PFSK-1 (cell line): ENCODE measurements around the gene PNKD.

Source experiments
- FOXP2 ChIP-seq: optimal IDR thresholded peaks from 2 replicates; pipeline ENCODE3; 2011; ENCODE audit warnings: borderline replicate concordance, control low read depth, inconsistent platforms; ENCODE audit not compliant: insufficient read depth; ENCODE audit errors: extremely low read length, extremely low read depth
- POLR2AphosphoS5 ChIP-seq: IDR thresholded peaks from 2 replicates; pipeline ENCODE4 v1.6.1; 2012; ENCODE audit warnings: low read depth, mild to moderate bottlenecking, control low read depth, low read length, moderate library complexity
- SIN3A ChIP-seq: IDR thresholded peaks from 2 replicates; pipeline ENCODE4 v1.6.1; 2012; ENCODE audit warnings: mild to moderate bottlenecking, low read length, moderate library complexity, borderline replicate concordance; ENCODE audit not compliant: insufficient read depth
- TAF1 ChIP-seq: IDR thresholded peaks from 2 replicates; pipeline ENCODE4 v1.6.1; 2012; ENCODE audit warnings: low read length, control low read depth, borderline replicate concordance; ENCODE audit not compliant: insufficient read depth
- TF ChIP-seq, protein P1 (sequence below), 2 experiments: IDR thresholded peaks; 2 replicates each; pipeline versions ENCODE4 v1.6.1 to v1.8.0; 2011 to 2012; ENCODE audit warnings: low read depth in 2 of 2, low read length in 2 of 2, control low read depth in 1 of 2, inconsistent platforms in 1 of 2, mild to moderate bottlenecking in 1 of 2, moderate library complexity in 1 of 2; ENCODE audit not compliant: insufficient read depth in 1 of 2

The PNKD gene

GRCh38 chr2:218306184-218306920, 36.0 kb downstream of the PNKD start:
- TF ChIP-seq TAF1 (no peak), SIN3A (no peak)

- no peak for TF ChIP-seq TAF1
- no peak for TF ChIP-seq FOXP2
- TF ChIP-seq POLR2AphosphoS5, result no peak
- TF ChIP-seq SIN3A, result no peak
- TF ChIP-seq, protein P1, sequence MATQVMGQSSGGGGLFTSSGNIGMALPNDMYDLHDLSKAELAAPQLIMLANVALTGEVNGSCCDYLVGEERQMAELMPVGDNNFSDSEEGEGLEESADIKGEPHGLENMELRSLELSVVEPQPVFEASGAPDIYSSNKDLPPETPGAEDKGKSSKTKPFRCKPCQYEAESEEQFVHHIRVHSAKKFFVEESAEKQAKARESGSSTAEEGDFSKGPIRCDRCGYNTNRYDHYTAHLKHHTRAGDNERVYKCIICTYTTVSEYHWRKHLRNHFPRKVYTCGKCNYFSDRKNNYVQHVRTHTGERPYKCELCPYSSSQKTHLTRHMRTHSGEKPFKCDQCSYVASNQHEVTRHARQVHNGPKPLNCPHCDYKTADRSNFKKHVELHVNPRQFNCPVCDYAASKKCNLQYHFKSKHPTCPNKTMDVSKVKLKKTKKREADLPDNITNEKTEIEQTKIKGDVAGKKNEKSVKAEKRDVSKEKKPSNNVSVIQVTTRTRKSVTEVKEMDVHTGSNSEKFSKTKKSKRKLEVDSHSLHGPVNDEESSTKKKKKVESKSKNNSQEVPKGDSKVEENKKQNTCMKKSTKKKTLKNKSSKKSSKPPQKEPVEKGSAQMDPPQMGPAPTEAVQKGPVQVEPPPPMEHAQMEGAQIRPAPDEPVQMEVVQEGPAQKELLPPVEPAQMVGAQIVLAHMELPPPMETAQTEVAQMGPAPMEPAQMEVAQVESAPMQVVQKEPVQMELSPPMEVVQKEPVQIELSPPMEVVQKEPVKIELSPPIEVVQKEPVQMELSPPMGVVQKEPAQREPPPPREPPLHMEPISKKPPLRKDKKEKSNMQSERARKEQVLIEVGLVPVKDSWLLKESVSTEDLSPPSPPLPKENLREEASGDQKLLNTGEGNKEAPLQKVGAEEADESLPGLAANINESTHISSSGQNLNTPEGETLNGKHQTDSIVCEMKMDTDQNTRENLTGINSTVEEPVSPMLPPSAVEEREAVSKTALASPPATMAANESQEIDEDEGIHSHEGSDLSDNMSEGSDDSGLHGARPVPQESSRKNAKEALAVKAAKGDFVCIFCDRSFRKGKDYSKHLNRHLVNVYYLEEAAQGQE (IDR thresholded peaks at IDR 0.05; ENCODE audit: insufficient read depth in 1 of 2, low read depth in 2 of 2, low read length in 2 of 2), result no peak
These were observed 37.2 kb downstream of the PNKD start for GRCh38 chr2:218307415-218308090.

GRCh38 chr2:218310853-218311540, 40.7 kb downstream of the PNKD start:
- TF ChIP-seq SIN3A, result no peak
- TF ChIP-seq, protein P1 (IDR thresholded peaks at IDR 0.05; ENCODE audit: insufficient read depth in 1 of 2, low read depth in 2 of 2, low read length in 2 of 2), result no peak
- no peak for TF ChIP-seq FOXP2
- no peak for TF ChIP-seq TAF1
- TF ChIP-seq POLR2AphosphoS5, result no peak

DNA sequence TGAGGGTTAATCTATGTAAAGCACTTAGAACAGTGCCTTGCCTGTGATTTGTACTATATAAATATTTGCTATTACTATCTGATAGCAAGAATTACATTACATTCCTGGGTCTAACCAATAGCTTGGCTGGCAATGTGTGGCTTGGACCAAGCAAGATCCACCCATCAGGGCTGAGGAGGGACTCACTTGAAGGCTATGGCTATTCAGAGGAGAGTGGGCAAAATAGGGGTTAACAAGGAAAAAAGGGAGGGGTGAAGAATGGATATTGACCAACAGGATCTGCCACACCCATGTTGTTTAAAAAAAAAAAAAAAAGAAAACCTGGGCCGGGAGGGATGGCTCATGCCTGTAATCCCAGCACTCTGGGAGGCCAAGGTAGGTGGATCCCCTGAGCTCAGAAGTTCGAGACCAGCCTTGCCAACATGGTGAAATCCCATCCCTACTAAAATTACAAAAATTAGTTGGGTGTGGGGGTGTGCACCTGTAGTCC, 42.0 kb downstream of the PNKD start:
- no peak for TF ChIP-seq FOXP2
- TF ChIP-seq SIN3A, result no peak
- TF ChIP-seq TAF1, result no peak
- no peak for TF ChIP-seq POLR2AphosphoS5

GRCh38 chr2:218313356-218313755, 43.0 kb downstream of the PNKD start:
- TF ChIP-seq FOXP2, result no peak

DNA sequence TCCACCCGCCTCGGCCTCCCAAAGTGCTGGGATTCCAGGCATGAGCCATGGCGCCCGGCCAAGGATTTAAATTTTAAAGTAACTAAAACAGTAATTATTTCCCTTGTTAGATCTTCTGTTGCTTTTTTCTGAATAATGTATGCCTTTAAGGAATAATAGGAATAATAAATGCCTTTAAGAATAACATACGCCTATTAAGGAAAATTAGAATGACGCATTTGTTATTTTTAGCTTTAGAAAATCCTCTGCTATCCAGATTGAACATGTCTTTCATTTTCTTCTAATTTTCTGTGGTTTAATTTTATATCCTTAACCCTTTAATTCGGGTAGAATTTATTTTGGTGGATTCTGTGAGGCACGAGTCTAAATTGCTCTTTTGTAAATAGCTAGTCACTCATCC, 45.1 kb downstream of the PNKD start:
- no peak for TF ChIP-seq SIN3A
- TF ChIP-seq TAF1, result no peak
- no peak for TF ChIP-seq FOXP2

- TF ChIP-seq FOXP2 (no peak), SIN3A (no peak), TAF1 (no peak), POLR2AphosphoS5 (no peak)
- TF ChIP-seq, protein P1 (IDR thresholded peaks at IDR 0.05; ENCODE audit: insufficient read depth in 1 of 2, low read depth in 2 of 2, low read length in 2 of 2), result no peak
These were observed 46.9 kb downstream of the PNKD start for GRCh38 chr2:218317303-218317630.
